ENCODE results near the gene CRYGB.
"Not testable (repeated sequence)": the region's sequence is repeated elsewhere in the genome, so short reads cannot be mapped to it uniquely, and the experiment has no call there.

Gene CRYGB

DNA sequence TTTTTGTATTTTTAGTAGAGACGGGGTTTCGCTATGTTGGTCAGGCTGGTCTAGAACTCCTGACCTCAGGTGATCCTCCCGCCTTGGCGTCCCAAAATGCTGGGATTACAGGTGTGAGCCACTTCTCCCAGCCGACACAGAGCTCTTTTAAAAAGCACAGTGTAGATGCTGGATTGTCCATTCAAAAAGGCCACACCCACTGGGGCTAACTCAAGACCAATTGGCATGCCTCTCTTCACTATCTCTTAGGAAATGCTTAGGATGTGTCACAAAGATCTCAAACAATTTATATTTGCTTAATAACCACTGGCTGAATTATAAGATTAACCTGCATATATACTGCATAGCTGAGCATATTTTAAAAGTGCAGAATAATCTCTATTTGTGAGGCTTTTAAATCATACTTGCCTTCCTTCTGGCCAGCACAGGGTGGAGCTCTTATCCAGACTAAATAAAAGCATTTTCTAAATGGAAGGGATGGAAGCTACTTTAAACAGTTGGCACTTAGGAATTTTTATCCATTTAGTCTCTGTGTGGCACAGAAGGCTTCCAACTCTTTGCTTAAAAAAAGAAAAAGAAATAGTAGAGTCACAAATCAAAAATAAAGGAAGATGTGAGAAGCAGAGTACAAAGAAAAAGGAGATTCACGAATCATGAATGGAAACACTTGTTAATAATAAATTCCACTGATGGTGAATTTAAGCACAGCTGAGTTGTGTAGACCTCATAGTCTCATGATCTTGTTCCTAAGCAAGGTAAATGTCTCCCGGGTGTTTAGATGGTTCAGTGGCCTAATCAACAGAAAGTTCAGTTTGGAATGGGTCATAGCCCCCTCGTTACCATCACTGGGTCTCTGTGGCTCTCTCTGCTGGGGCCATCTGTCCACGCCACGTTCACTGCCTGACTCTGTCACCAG lies 44.0 kb downstream of the CRYGB start:
- no peak overlapping the region for H3K4me3 Mint-ChIP-seq
- peaks cover 8% of the 10 kb centered on the region for H3K27me3 Mint-ChIP-seq
- H3K27ac Mint-ChIP-seq: no peak overlapping the region
- peaks cover 4% of the 10 kb centered on the region for H3K9me3 Mint-ChIP-seq (ENCODE audit: low read depth)
- H3K4me1 Mint-ChIP-seq (ENCODE audit: low read depth): peaks cover 14% of the 10 kb centered on the region
- no peaks in the 10 kb centered on the region for H3K36me3 Mint-ChIP-seq

DNA sequence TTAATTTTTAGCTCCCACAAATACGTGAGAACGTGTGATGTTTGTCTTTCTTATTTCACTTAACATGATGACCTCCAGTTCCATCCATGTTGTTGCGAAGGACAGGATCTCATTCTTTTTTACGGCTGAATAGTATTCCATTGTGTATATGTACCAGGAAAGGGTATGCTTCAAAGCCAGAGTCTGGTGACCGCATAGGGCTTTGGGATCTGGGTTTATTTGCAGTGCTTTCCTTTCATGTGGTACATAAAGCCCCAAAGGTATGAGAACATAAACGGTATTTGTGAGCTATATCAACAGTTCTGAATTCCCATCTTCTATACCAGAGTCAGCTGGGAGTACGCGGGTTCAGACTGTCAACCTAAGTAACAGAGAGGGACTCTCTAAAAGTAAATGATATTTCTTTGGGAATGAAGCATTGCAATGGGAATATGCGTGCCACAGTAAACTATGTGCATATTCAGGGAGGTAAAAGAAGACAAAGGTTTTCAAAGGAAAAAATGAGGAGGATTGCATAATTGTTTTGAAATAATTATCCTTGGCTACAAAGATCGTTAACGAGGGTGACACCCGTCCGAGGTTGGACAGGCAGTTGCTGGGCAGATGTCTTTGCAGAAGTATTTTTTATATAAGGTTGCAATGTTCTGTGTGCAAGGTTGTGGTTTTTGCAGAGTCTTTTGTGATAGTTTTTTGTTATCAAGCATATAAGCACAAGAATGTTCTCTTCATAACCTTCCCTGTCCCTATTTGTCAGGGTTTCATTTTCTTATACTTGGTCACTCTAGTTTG lies 46.1 kb downstream of the CRYGB start:
- peaks cover 3% of the 10 kb centered on the region for H3K27me3 Mint-ChIP-seq
- H3K36me3 Mint-ChIP-seq: no peaks in the 10 kb centered on the region
- no peak overlapping the region for H3K4me3 Mint-ChIP-seq
- H3K9me3 Mint-ChIP-seq (ENCODE audit: low read depth): peaks cover 4% of the 10 kb centered on the region
- peaks cover 14% of the 10 kb centered on the region for H3K4me1 Mint-ChIP-seq (ENCODE audit: low read depth)
- H3K27ac Mint-ChIP-seq: no peak overlapping the region

DNA sequence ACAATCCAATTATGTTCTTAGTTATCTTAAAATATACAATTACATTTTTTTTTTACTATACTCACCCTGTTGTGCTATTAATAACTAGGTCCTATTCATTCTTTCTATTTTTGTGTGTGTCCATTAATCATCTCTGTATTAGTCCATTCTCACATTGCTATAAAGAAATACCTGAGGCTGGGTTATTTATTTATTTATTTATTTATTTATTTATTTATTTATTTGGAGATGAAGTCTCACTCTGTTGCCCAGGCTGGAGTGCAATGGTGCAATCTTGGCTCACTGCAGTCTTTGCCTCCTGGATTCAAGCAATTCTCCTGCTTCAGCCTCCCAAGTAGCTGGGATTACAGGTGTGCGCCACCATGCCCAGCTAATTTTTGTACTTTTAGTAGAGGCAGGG lies 47.3 kb downstream of the CRYGB start:
- not testable (repeated sequence) for H3K27ac Mint-ChIP-seq; H3K9me3 Mint-ChIP-seq (ENCODE audit: low read depth); H3K4me3 Mint-ChIP-seq; H3K36me3 Mint-ChIP-seq; H3K27me3 Mint-ChIP-seq
- H3K4me1 Mint-ChIP-seq (ENCODE audit: low read depth): peaks cover 14% of the 10 kb centered on the region

DNA sequence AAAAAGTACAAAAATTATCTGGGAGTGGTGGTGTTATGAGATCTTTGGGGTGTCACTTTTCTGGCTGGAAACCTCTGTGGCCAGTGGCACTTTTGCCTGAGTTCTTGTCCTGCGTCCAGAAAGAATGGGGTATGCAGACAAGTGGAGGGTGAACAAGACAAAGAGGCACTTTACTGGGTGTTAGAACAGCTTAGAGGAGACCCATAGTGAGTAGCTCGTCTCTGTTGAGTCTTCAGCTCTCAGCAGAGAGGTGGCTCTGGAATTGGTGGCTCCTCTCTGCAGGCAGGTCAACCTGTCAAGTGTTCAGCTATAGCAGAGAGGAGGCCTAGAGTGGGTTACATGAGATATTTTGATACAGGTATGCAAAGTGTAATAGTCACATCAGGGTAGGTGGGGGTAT lies 47.7 kb downstream of the CRYGB start:
- Mint-ChIP-seq H3K4me3 (no peak overlapping the region), H3K4me1 (ENCODE audit: low read depth) (peaks cover 14% of the 10 kb centered on the region), H3K36me3 (no peaks in the 10 kb centered on the region), H3K9me3 (ENCODE audit: low read depth) (peaks cover 4% of the 10 kb centered on the region), H3K27ac (no peak overlapping the region), H3K27me3 (peaks cover 3% of the 10 kb centered on the region)

- Mint-ChIP-seq H3K27ac (no peak overlapping the region), H3K9me3 (ENCODE audit: low read depth) (peaks cover 4% of the 10 kb centered on the region), H3K4me1 (ENCODE audit: low read depth) (peaks cover 14% of the 10 kb centered on the region), H3K4me3 (no peak overlapping the region), H3K27me3 (peaks cover 3% of the 10 kb centered on the region), H3K36me3 (no peaks in the 10 kb centered on the region)
Measured at GRCh38 chr2:208097801-208098200, 48.2 kb downstream of the CRYGB start.

DNA sequence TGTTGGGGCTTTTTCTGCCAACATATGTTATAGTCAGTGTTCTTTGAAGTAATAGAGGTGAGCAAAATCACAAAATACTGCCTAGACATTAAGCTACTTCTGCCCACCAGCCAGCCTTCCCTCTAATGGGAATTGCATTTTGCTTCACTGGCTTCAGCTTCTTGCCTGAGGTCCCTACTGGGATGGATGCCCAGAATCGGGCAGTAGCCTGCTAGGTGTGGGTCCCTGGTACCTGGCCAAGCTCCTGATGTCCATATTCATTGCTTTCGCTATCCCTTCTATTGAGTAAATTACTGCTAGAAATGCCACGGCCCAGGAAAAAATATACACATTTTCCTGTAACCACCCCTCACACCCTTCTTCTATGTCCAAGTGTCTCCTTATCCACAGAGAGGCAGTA lies 48.6 kb downstream of the CRYGB start:
- Mint-ChIP-seq H3K4me3 (no peak overlapping the region), H3K9me3 (ENCODE audit: low read depth) (peaks cover 4% of the 10 kb centered on the region), H3K27me3 (peaks cover 3% of the 10 kb centered on the region), H3K27ac (no peak overlapping the region), H3K4me1 (ENCODE audit: low read depth) (peaks cover 14% of the 10 kb centered on the region), H3K36me3 (no peaks in the 10 kb centered on the region)

GRCh38 chr2:208096080-208096479 lies 49.9 kb downstream of the CRYGB start:
- H3K27me3 Mint-ChIP-seq: peaks cover 1% of the 10 kb centered on the region
- peaks cover 6% of the 10 kb centered on the region for H3K4me1 Mint-ChIP-seq (ENCODE audit: low read depth)
- no peak overlapping the region for H3K4me3 Mint-ChIP-seq
- peaks cover 4% of the 10 kb centered on the region for H3K9me3 Mint-ChIP-seq (ENCODE audit: low read depth)
- H3K36me3 Mint-ChIP-seq: no peaks in the 10 kb centered on the region
- no peak overlapping the region for H3K27ac Mint-ChIP-seq

- Mint-ChIP-seq H3K9me3 (ENCODE audit: low read depth) (peaks cover 5% of the 10 kb centered on the region), H3K4me3 (no peak overlapping the region), H3K27ac (no peak overlapping the region), H3K36me3 (no peaks in the 10 kb centered on the region), H3K27me3 (no peaks in the 10 kb centered on the region), H3K4me1 (ENCODE audit: low read depth) (no peaks in the 10 kb centered on the region)
Measured at GRCh38 chr2:208093128-208093527, 52.8 kb downstream of the CRYGB start.

Data from activated naive CD8-positive, alpha-beta T cell (primary cell).